Activated effector memory CD4-positive, alpha-beta T cell treated with Interleukin-2 at 50 U/mL for 16 hours (primary cell): ENCODE results near the gene CDIPT.
"Not testable (repeated sequence)": the region's sequence is repeated elsewhere in the genome, so short reads cannot be mapped to it uniquely, and the experiment has no call there.

Experiments
- DNase-seq: peaks from one replicate; pipeline ENCODE4 v3.0.0-alpha.2; 2020

Gene CDIPT

DNA sequence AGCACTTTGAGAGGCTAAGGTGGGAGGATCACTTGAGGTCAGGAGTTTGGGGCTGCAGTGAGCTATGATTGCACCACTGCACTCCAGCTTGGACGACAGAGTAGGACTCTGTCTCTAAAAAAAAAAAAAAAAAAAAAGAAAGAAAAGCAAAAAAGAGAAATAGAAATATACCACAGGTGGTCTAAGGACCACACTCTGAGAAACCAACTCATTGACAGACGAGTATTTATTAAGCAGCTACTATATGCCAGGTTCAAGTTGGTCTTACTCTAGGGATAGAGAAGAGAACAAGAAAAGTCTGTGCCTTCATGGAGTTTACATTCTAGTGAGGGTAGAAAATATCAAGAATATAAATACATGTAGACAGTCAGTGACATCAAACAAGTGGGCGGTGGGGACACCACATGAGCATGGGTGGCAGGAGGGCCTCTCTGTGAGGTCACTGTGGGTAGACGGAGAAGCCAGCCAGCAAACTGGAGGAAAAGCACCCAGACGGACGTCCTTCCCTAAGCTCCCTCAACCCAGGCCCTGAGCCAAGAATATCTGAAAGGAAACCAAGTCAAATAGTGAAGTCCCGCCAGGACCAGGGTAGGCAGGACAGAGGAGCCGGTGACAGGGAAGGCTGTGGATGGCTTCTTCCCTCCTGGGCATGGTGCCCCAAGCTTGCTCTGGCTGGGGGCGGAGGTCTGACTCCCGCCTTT is 4.7 kb downstream of the CDIPT start:
- no peak for DNase-seq

DNA sequence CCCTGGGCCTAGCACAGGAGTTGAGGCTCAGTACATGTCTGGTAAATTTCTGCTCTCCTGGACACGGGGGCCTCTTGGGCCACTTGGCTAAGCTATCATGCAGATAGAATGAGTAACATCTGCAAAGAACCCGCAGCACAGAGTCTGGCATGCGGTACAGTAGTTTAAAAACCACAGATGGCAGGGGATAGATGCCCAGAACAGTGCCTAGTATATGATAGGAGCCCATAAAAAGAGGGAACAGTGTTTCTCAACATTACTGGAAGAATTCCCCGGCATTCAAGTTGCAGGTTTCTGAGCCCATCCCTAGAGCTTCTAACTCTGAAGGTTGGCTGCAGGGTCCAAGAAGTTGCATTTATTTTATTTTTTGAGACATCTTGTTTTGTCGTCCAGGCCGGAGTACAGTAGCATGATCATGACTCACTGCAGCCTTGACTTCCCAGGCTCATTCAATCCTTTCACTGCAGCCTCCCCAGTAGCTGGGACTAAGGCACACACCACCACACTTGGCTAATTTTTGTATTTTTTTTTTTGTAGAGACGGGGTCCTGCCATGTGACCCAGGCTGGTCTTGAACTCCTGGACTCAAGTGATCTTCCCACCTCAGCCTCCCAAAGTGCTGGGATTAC is 5.8 kb downstream of the CDIPT start:
- DNase-seq: no peak

DNA sequence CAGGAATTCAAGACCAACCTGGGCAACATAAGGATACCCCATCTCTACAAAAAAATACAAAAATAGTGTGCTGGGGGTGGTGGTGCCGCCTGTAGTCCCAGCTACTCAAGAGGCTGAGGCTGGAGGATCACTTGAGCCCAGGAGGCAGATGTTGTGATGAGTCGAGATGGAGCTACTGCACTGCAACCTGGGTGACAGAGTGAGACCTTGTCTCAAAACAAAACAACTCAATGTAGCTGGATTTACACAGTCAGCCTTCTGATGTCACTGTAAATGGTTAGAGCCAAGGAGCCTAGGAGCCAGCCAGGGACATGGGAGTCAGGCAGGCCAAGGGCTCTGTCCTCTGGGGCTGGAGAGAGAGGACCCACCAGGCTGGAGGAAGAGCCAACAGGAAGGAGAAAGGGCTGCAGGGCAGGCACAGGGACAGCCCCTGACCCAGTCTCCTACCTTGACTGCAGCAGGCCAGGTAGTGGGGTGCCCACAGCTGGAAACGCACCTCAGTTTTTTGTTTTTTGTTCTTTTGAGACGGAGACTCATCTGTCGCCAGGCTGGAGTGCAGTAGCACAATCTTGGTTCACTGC is 8.4 kb downstream of the CDIPT start:
- no peak for DNase-seq

DNA sequence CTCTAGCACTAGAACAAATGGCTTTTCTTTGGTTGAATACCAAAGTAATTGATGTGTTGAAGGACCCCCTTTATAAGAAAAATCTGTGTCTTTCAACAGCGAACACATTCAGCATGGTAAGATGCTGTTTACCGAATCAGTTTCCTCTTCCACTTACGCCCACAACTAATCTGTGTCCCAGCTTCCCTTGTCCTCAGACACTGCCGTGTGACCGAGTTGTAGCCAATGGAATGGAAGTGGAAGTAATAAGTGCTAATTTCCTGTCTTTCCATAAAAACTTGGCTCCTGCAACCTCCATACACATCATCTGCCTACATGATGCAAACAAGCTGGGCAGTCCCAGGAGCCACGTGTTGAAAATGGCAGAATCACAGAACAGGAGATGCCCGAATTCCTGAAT is 10.4 kb downstream of the CDIPT start:
- DNase-seq: no peak

DNA sequence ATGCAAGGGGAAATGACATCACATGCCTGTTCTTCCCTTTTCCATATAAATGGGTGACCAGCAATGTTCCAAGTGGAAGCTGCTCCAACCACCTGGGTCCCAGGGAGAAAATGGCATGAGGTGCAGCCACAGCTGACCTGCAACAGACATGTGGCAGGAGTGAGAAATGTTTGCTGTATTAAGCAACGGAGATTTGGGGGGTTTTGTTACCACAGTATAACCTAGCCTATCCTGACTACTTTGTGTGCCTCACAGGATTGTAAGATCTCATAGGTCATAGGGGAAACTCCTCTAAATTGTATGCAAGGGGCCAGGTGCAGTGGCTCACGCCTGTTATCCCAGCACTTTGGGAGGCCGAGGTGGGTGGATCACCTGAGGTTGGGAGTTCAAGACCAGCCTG is 12.0 kb downstream of the CDIPT start:
- no peak for DNase-seq

DNA sequence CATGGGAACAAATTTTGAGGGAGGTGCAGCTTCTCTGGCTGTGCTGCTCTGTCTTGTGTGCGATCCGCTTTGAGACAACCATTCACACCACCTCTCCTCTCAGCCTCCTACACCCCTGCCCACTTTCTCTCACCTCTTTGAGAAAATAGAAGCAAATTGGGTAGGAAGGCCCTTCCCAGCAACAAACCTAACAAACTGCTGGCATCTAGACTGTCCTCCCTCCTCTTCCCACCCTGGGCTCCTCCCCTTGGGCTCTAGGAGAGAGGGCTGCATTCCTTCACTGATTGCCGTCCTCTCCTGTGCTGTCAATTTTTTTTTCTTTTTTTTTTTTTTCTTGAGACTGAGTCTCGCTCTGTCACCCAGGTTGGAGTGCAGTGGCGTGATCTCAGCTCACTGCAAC is 13.5 kb downstream of the CDIPT start:
- DNase-seq: no peak

DNA sequence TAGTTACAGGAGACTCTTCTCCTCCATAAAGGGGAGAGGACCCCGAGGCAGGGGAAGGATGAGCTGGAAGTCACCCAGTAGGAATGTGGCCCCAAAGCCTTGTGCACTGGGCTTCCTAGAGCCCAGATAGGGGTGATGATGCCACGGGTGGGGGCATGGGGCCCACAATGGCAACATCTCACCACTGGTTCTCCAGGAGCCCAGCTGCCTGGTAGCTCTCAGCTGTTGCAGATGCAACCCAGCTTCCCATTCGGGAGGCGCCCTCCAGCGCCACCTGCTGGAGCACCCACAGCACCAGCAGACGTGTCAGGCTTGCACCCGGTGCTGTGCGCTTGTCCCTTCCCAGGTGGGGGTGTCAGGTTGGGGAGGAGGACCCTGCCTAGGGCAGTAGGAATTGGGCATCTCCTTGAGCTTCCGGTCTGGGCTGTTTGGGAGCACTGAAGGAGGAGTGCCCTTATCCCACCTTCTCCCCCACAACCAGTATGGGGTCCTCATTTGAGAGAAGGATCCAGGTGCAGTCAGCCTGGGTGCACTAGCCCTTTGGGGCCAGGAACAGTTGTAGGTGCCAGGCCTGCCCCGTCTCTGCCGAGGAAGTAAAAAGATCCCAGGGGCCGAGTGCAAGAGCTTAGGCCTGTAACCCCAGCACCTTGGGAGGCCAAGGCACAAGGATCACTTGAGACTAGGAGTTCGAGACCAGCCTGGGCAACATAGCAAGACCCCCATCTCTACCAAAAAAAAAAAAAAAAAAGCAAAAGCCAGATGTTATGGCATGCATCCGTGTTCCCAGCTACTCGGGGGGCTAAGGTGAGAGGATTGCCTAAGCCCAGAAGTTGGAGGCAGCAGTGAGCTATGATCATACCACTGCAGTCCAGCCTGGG is 14.4 kb downstream of the CDIPT start:
- DNase-seq: peak; percentile 66

DNA sequence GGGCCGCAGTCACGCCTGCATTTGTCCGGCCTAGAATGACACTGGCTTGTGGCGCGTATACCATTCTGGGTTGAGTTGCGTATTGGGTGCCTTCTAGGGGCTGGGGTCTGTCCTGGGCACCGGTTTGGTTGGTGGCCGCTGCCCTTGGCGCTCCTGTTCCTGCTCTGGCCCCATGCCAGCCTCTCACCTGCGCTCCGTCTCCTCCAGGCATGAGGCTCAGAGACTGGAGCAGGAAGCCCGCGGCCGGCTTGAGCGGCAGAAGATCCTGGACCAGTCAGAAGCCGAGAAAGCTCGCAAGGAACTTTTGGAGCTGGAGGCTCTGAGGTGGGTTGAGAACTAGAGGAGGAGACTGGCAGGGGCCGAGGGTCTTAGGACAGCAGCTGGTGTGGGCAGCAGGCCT is 17.4 kb downstream of the CDIPT start:
- DNase-seq: no peak

DNA sequence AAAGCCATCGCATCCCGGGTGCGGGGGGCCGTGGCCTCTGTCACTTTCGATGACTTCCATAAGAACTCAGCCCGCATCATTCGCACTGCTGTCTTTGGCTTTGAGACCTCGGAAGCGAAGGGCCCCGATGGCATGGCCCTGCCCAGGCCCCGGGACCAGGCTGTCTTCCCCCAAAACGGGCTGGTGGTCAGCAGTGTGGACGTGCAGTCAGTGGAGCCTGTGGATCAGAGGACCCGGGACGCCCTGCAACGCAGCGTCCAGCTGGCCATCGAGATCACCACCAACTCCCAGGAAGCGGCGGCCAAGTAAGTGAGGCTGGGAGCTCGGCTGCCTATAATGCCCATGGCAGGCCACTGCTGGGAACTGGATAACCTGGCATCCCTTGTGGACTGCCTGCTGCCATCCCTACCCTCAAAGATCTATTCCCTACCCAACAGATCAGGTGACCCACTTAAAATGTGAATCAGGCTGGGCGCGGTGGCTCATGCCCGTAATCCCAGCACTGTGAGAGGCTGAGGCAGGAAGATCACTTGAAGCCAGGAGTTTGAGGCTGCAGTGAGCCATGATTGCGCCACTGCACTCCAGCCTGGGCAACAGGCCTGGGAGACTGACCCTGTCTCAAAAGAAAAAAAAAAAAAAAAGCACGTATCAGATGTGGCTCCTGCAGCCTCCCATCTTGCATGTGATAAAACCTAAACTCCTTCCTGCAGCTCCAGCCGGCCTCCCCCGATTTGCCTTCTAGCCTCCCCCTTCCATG is 18.3 kb downstream of the CDIPT start:
- no peak for DNase-seq

DNA sequence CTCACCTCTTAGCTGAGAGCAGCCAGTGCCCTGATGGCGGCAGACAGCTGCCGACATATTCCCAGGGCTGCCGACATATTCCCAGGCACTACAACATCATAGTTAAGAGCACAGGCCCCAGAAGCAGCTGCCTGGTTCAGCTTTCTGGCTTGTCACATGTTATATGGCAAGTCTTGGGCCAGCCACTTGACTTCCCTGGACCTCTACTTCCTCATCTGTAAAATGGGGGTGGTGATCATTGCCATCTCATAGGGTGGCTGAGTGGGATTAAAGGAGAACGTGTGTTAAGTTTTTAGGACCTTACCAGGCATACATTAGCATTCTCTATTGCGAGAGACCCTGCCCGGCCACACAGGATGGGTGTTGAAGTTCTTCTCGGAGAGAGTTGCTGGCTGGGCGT is 19.1 kb downstream of the CDIPT start:
- DNase-seq: no peak

DNA sequence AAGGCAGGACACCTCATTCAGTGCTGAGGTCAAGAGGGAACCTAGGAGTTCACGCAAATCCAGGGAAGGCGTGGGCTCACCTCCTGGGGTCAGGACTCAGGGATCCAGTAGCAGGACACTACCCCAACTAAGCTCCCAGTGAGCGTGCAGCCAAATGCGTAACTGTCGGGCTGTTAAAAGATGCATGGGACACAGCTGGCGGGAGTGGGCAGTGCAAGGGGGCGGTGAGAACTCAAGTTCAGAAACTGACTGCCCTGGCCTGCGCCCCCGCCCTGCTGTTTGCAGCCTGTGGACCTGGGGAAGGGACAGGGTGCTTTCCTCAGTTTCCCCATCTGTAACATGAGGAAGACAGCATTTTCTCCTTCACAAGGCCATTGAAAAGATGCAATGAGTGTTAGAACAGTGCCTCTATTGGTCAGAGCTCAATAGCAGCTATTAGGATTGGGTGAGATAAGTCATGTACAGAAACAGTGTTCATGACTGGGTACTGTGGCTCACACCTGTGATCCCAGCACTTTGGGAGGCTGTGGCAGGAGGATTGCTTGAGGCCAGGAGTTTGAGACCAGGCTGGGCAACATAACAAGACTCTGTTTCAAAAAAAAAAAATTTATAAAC is 20.2 kb downstream of the CDIPT start:
- DNase-seq: no peak

DNA sequence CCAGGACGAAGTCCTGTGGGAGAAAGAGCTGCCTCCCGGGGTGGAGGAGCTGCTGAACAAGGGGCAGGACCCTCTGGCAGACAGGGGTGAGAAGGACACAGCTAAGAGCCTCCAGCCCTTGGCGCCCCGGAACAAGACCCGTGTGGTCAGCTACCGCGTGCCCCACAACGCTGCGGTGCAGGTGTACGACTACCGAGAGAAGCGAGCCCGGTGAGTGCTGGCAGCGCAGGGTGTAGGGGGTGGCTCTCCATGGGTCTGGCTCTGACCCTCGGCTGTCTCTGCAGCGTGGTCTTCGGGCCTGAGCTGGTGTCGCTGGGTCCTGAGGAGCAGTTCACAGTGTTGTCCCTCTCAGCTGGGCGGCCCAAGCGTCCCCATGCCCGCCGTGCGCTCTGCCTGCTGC is 21.4 kb downstream of the CDIPT start:
- DNase-seq: no peak

DNA sequence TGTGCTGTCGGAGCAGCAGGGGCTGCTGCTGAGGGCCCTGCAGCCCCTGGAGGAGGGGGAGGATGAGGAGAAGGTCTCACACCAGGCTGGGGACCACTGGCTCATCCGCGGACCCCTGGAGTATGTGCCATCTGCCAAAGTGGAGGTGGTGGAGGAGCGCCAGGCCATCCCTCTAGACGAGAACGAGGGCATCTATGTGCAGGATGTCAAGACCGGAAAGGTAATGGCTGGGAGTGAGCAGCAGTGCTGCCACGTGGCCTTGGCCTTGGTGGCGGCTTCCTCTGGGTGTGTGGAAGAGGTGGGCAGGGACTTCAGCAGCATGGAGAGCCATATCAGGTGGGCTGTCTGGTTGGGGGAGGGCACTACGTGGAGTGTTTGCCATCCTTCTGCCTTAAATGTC is 22.8 kb downstream of the CDIPT start:
- DNase-seq: no peak

DNA sequence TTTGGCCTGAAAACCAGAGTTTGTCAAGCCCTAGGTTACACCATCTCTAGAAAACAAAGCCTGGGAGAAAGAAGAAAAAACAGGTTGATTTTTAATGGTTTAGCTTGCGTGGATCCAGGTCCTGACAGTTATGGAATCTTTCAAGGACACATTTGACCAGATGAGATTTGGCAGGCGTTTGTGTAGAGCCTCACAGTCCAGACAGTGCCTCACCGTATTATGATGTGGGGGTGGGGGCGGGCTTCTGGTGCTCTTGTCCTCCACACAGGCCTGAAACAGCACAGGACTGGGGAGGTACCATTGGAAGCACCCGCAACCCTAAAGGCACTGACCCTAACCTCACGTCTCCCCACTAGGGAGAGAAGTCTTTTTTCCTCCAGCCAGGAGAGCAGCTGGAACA is 23.2 kb downstream of the CDIPT start:
- DNase-seq: no peak

DNA sequence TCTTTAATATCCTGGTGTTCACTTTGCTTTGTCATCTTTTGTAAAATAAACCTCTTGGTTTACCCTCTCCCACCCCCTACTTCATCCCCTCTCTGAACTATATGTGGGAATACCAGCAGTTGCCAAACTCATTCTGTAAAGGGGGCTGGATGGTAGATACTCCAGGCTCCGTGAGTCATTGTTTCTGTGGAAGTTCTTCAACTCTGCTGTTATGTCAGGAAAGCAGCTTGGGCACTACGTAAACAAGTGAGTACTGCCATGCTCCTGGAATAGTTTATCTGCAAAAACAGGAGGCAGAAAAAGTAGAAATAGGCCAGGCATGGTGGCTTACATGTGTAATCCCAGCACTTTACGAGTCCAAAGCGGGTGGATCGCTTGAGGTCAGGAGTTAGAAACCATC is 25.2 kb downstream of the CDIPT start:
- DNase-seq: no peak

DNA sequence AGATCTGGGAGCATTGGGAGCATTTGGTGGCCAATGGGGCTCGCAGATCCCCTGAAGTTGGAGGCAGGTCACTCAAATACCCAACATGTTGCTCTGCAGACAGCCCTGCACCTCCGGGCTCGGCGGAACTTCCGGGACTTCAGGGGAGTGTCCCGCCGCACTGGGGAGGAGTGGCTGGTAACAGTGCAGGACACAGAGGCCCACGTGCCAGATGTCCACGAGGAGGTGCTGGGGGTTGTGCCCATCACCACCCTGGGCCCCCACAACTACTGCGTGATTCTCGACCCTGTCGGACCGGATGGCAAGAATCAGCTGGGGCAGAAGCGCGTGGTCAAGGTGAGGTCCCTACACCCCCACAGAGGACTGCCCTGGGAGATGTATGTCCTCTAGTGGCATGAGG is 26.4 kb downstream of the CDIPT start:
- no peak for DNase-seq

DNA sequence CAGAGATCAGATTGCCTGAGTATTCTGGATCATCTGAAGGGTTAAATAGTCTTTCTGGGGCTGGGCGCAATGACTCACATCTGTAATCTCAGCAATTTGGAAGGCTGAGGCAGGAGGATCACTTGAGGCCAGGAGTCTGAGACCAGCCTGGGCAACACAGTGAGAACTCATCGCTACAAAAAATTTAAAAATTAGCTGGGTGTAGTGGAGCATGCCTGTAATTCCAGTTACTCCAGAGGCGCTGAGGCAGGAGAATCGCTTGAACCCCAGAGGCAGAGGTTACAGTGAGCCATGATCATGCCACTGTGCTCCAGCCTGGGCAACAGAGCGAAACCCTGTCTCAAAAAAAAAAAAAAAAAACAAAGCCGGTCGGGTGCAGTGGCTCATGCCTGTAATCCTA is 27.1 kb downstream of the CDIPT start:
- DNase-seq: no peak

DNA sequence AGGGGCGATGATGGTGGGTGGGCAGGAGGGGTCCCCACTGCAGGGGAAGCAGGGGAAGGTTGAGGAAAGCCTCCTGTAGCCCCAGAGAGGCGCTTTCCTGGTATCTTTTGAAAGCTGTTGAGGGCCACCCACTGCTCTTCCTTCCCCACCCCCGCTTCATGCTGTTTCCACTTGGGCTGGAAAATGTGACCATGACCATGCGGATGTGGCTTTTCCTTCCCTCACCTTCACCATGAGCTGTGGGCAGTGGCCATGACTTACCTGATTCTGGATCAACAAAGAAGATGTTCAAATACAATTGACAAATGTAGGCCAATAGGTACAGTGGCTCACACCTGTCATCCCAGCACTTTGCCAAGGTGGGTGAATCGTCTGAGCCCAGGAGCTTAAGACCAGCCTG is 28.9 kb downstream of the CDIPT start:
- DNase-seq: no peak

DNA sequence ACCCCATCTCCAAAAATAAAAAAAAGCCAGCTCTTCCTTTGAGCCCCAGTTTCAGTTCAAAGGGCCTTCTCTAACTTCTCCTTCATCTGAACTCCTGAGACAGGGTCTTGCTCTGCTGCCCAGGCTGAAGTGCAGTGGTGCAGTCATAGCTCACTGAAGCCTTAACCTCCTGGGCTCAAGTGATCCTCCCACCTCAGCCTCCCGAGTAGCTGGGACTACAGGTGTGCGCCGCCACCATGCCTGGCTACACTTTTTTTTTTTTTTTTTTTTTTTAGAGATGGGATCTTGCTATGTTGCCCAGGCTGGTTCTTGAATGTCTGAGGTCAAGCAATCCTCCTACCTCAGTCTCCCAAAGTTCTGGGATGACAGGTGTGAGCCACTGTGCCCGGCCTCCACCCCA is 29.8 kb downstream of the CDIPT start:
- DNase-seq: not testable (repeated sequence)

DNA sequence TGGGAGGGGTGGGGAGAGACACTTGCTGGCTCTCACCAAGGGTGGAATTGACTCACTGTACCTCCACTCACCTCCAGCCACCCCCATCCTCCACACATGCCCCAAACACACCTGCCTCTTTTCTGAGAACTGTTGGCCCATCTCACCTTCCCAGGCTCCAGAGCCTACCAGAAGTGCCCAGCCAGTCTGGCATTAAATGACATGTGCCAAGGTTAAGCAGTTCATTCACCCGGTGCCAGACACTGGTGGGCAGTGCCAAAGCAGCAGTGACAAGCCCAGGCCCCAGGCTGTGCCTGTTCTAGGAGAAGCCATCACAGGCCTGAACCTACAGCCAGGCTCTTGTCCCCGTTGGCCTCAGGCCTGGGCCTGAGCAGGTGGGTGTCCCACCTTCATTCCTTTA is 31.5 kb downstream of the CDIPT start:
- no peak for DNase-seq

DNA sequence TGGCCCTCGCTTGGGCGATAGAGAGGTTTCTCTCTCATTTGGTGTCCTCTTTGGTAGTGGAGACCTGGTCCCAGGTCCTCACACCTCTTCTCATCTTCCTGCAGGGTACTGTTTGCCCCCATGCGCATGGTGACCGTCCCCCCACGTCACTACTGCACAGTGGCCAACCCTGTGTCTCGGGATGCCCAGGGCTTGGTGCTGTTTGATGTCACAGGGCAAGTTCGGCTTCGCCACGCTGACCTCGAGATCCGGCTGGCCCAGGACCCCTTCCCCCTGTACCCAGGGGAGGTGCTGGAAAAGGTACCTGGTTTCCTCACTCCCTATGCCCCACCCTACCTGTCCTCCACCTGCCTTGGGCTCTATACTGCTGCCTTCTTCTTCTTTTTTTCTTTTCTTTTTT is 32.3 kb downstream of the CDIPT start:
- DNase-seq: no peak

DNA sequence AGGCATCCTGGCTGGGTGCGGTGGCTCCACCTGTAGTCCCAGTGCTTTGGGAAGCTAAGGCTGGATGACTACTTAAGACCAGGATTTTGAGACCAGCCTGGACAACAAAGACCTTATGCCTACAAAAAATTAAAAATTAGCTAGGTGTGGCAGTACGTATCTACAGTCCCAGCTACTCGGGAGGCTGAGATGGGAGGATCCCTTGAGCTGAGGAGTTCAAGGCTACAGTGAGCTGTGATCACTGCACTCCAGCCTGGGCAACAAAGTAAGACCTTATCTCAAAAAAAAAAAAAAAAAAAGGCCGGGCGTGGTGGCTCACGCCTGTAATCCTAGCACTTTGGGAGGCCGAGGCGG is 36.7 kb downstream of the CDIPT start:
- DNase-seq: no peak
